NCI-H1930 (cell line): ENCODE results near the gene DPY19L3.
"Not testable (repeated sequence)": the region's sequence is repeated elsewhere in the genome, so short reads cannot be mapped to it uniquely, and the experiment has no call there.

Experiments used
- DNase-seq, 2 experiments: peaks; one replicate each; lab custom pipeline; 2025; lab: John Stamatoyannopoulos, UW

Gene DPY19L3

GRCh38 chr19:32396046-32396652 lies 9.4 kb upstream of the DPY19L3 start:
- DNase-seq: no peak

- DNase-seq: no peak
These were observed 7.9 kb upstream of the DPY19L3 start for GRCh38 chr19:32397671-32398101.

GRCh38 chr19:32401992-32402391 lies 3.6 kb upstream of the DPY19L3 start:
- no peak for DNase-seq

- DNase-seq: no peak
These were observed 2.1 kb upstream of the DPY19L3 start for GRCh38 chr19:32403291-32403995.

GRCh38 chr19:32404213-32404932 lies 1.2 kb upstream of the DPY19L3 start:
- no peak for DNase-seq

- DNase-seq: no peak
These were observed 588 bp upstream of the DPY19L3 start for GRCh38 chr19:32404933-32405430.

- DNase-seq: peak in 1 of 2 experiments; percentile 60
These were observed 812 bp downstream of the DPY19L3 start for GRCh38 chr19:32406161-32407003.

- no peak for DNase-seq
These were observed 1.7 kb downstream of the DPY19L3 start for GRCh38 chr19:32407004-32407992.

GRCh38 chr19:32415246-32415645 lies 9.7 kb downstream of the DPY19L3 start:
- DNase-seq: no peak

GRCh38 chr19:32415669-32416068 lies 10.1 kb downstream of the DPY19L3 start:
- DNase-seq: no peak

- no peak for DNase-seq
These were observed 11.3 kb downstream of the DPY19L3 start for GRCh38 chr19:32416749-32417456.

- no peak for DNase-seq
These were observed 12.6 kb downstream of the DPY19L3 start for GRCh38 chr19:32418155-32418554.

- DNase-seq: no peak
These were observed 16.2 kb downstream of the DPY19L3 start for GRCh38 chr19:32421589-32422361.

GRCh38 chr19:32422435-32422834 lies 16.9 kb downstream of the DPY19L3 start:
- no peak for DNase-seq

- not testable (repeated sequence) for DNase-seq
These were observed 18.4 kb downstream of the DPY19L3 start for GRCh38 chr19:32423944-32424343.

GRCh38 chr19:32427536-32427935 lies 22.0 kb downstream of the DPY19L3 start:
- DNase-seq: no peak

- DNase-seq: no peak
These were observed 31.1 kb downstream of the DPY19L3 start for GRCh38 chr19:32436692-32437091.

- no peak for DNase-seq
These were observed 31.5 kb downstream of the DPY19L3 start for GRCh38 chr19:32437096-32437495.

- no peak for DNase-seq
These were observed 33.2 kb downstream of the DPY19L3 start for GRCh38 chr19:32438751-32439150.
